EH (cell line): Measurements from ENCODE around the gene SMCO2.
"Not testable (repeated sequence)": the region's sequence is repeated elsewhere in the genome, so short reads cannot be mapped to it uniquely, and the experiment has no call there.

Source experiments
- DNase-seq: peaks from one replicate; pipeline ENCODE4 v3.0.0-alpha.2; 2015; ENCODE audit warnings: low read depth

SMCO2 gene

GRCh38 chr12:27528788-27529187 lies 82.3 kb downstream of the SMCO2 start:
- peak; percentile 35 for DNase-seq

DNA sequence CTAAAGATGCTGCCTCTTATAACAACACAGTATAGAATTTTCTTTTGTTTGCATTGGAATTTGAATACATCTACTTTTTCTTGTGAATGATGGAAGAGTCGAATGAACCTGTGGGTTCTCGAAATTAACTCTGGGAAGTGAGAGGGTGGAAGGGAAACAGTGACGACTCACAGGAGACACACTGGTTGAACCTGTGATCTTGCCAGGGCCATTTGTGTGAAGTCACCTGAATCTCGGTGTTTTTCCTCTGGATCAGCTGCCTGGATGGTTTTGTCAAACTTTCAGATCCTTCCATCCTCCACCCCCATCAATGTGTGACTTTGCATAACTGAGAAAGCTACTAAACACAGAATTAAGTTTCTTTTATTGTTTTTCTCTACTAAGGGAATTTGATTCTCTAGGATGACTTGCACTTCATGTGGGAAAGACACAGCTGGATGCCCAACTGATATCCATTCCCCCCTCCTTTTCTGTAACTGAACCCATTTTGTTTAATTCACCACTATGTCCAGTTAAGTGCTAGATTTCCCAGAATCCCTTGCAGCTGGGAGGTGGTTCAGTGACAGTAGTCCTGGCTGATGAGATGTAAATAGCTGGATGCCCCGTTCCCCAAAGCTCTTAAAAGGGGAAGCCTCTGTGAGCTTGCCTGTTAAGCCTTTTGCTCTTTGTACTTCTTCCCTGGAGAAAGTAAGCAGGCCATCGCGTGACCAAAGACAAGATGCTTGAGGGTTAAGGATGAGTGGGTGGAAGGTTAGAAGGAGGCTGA lies 83.8 kb downstream of the SMCO2 start:
- DNase-seq, result no peak

GRCh38 chr12:27531896-27532295 lies 85.4 kb downstream of the SMCO2 start:
- no peak for DNase-seq

DNA sequence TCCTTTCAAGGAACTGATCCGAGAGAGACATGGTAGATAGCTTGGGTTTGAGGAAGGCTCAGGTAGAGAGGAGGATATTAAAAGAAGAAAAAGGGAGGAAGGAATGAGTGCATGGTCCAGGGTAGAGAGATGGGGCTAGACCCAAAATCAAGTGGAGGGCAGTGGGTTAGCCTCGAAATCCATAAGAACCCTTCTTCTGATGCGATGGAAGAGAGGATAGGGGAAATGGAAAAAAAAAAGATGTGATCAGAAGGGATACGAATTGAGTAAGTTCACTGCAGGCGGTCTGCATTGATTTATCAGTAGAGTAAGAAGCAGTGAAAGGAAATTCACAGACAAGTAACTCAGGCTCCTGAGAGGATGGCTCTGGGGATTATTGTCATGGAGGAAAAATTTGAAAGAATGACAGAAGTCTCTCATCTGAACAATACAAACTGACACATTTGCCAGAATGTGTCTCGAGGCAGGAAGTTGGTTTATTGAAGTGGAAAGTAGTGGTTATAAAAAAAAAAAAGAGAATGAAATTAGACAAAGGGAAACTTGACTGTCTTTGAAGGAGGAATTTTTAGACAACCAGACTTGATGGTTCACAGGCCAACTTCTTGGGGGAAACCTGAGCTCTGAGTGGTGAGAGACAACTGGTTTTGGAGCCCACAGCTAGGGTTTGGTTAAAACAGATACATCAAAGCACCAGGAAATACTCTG lies 87.7 kb downstream of the SMCO2 start:
- no peak for DNase-seq

DNA sequence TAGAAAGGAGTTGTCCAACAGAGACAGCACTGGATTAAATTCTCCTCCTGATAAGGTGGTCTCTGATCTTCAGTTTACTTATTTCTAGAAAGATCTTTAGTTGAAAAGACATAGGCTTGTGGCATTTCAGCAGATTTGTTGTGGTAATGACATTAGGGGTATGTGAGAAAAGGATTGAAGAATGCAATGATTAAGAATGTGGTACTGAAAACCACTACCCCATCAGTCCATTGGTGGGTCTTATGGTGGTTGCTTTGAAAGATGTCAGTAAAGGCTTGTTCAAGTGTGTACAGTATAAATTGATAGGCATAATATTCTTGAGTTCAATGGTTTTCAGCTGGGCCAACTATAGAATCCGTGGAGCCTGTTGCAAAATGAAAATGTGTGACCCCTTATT lies 88.2 kb downstream of the SMCO2 start:
- DNase-seq, result no peak

DNA sequence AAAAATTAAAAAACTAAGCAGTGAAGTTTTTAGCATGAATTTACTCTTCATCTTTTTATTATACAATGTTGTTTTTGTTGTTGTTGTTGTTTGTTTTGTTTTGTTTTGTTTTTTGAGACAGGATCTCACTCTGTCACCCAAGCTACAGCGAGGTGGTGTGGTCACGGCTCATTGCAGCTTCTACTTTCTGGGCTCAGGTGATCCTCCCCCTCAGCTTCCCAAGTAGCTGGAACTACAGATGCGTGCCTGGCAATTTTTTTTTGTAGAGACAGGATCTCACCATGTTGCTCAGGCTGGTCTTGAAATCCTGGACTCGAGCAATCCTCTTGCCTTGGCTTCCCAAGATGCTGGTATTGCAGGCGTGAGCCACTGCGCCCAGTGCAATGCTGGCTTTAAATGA lies 88.8 kb downstream of the SMCO2 start:
- DNase-seq, result no peak

GRCh38 chr12:27537855-27538675 lies 91.5 kb downstream of the SMCO2 start:
- no peak for DNase-seq

DNA sequence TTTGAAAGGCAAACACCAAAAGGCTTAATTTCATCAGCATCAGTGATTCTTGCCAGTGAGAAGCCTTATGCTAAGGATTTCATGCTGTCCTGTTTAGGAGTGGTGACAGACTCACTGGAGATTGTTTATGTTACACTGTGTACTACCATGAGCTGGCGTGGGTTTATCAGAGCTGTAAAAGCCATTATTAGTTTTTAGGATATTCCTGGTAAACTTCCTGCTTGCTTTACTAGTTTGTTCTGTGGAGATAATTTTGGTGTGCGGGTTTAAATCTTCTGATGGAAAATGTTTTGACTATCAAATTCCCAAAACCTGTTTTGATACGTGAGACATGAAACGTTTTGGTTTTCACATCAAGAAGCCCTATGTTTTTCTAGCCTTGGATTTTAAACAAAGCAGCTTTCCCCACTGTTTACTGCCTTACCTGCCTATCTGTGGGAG lies 92.7 kb downstream of the SMCO2 start:
- peak; percentile 72 for DNase-seq

GRCh38 chr12:27541031-27541719 lies 94.6 kb downstream of the SMCO2 start:
- no peak for DNase-seq

DNA sequence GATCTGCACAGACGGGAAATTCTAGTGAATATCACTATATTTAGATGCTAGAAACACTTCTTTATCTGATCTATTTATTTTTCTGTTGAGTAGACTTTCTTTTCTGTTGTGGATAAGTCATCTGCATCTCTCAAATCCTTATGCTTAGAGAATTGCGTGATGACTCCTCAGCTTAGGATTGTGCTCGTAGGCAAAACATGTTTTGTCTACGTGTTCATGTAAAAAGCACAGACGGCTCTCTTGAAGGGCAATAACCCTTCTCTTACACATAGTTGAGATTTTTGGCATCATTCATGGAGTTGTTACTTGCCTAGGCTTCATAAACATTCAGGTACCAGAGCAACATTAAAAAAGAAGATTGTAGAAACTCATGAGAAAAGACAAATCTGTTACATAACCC lies 96.1 kb downstream of the SMCO2 start:
- peak; percentile 97 for DNase-seq

DNA sequence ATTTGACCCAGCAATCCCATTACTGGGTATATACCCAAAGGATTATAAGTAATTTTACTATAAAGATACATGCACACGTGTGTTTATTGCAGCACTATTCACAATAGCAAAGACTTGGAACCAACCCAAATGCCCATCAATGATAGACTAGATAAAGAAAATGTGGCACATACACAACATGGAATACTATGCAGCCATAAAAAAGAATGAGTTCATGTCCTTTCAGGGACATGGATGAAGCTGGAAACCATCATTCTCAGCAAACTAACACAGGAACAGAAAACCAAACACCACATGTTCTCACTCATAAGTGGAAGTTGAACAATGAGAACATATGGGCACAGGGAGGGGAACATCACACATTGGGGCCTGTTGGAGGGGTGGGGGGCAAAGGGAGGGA lies 98.3 kb downstream of the SMCO2 start:
- not testable (repeated sequence) for DNase-seq

DNA sequence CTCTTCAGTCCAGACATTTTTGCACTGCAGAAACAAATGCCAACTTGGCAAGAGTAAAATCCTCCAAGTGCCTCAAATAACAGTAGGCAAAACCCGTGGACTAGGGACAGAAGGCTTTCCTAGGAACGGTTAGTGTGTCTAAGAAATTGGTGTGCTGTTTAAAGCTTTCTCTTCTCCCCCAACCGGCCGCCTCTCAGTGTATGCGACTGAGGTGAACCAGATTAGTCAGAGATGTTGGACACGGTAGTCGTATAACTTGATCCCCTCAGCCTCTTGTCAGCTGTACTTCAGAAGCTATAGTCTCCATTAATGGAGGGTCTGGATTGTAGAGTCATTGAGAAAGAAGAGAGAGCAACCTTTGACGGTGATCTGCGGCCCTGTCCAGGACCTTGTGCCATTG lies 99.1 kb downstream of the SMCO2 start:
- DNase-seq, result no peak

DNA sequence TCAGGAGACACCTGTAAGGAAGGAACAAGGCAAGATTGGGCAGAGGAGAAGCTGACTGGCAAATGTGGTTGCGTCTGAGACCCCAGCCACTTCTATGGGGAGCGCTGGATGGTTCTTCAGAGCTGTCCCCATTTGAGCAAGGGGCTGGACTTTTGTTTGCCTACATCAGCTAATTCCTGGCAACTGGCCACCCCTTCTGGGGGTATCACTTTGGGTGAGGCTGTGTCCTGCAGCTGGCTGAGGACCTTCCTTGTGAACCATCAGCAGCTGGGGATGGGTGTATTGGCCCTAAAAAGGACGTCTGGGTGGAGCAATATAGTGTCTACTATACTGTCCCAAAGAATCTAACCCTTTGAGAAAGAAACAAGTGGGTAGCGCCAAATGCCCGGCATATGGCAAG lies 101.1 kb downstream of the SMCO2 start:
- no peak for DNase-seq

DNA sequence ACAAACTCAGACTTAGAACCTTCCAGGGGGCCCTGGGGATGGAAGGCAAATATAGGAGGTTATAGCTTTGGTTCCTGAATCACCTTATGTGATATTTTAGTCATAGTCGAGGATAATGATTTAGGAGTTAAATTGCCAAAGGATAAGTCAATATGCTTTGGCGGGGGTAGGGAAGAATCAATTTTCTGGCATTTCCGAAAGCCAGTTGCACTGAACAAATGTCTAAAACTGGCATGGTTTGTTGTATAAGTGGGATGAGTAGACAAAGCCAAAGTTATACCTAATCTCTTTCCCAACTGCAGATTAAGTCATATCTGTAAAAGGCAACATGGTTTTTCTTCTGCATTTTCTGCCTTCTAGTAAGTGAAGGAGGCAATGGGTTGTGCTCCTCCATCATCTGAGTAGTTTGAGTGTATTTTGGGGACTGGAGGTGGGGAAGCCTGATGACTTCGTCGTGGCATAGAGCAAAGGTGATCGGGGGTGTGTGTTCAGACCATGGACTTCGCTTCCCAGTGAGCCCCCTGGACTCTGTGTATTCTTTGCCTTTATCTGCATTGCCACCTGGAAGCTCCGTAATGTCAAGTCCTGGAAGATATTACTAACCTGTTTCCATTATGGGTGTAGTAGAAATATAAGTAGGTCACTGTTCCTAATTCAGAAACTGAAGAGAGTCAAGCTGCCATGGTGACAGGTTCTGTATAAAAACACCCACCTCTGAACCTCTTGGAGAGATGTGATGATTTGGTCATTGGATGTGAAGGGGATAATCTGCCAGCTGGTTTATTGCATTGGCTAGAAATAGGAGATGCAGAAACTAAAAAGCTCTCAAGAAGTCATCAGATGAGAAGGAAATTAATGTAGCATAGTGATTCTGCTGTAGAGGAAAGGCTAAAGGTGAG lies 102.0 kb downstream of the SMCO2 start:
- DNase-seq, result no peak

- DNase-seq, result peak; percentile 95
Measured at GRCh38 chr12:27549236-27549800, 102.8 kb downstream of the SMCO2 start.

- peak; percentile 97 for DNase-seq
Measured at GRCh38 chr12:27549801-27550652, 103.5 kb downstream of the SMCO2 start.

DNA sequence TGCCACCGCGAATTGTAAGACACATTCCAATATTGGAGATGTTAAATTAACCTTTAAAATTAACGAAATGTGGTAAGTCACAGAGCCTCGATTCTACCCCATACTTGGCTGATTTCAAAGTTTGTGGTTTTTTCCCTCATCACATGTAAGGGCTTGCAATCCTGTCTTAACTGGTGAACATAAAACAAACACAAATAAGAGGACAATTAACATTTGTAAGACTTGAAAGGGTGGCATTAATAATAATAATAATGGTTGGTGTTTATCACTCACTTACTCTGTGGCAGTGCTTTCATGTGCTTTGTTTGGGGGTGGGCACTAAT lies 104.1 kb downstream of the SMCO2 start:
- DNase-seq, result no peak

GRCh38 chr12:27551172-27551840 lies 104.8 kb downstream of the SMCO2 start:
- DNase-seq, result no peak
